ENCODE results near the gene IFI16. TPM values are rescaled to one million over a fixed set of nuclear protein-coding genes. Genes with fewer than 3 reads are reported as not detected.

Gene IFI16
- total RNA-seq, result 15.8 and 43.5 TPM in 2 replicates

GRCh38 chr1:159009704-159010361 is at the start of gene IFI16:
TSS of gene IFI16 (plus strand) at chr1:159009907. CDS start at chr1:159014681, 4,774 bp downstream.

GRCh38 chr1:159076438-159077119 is 66.9 kb downstream of the IFI16 start, which contains the start of gene AIM2:
TSS of gene AIM2 (minus strand) at chr1:159076766. CDS start at chr1:159073499, 3,267 bp downstream.

Other genes with a start within 250 kb of the IFI16 start
- not detected in 2 replicates for gene OR6N1, start 237.7 kb upstream of the IFI16 start, total RNA-seq
- not detected in 2 replicates for gene OR6N2, start 228.7 kb upstream of the IFI16 start, total RNA-seq
- gene MNDA, start 178.6 kb upstream of the IFI16 start, total RNA-seq, result not detected in 2 replicates
- not detected in 2 replicates for gene PYHIN1, start 78.4 kb upstream of the IFI16 start, total RNA-seq
- not detected in 2 replicates for gene AIM2, start 66.9 kb downstream of the IFI16 start, total RNA-seq
- gene CADM3, start 161.7 kb downstream of the IFI16 start, total RNA-seq, result not detected in 2 replicates
- not detected in 2 replicates for gene ACKR1, start 195.0 kb downstream of the IFI16 start, total RNA-seq

All from mesangial cell (primary cell).